Activated naive CD8-positive, alpha-beta T cell (primary cell): ENCODE results near the gene ARMH4.

ENCODE experiments used
- H3K27ac Mint-ChIP-seq: one replicate; pipeline ENCODE4 v1.8.0; 2021; ENCODE audit warnings: mixed read lengths
- H3K27me3 Mint-ChIP-seq: one replicate; pipeline ENCODE4 v1.8.0; 2021; ENCODE audit warnings: mixed read lengths
- H3K36me3 Mint-ChIP-seq: one replicate; pipeline ENCODE4 v1.8.0; 2021; ENCODE audit warnings: mixed read lengths
- H3K4me1 Mint-ChIP-seq: one replicate; pipeline ENCODE4 v1.8.0; 2021; ENCODE audit warnings: low read depth, mixed read lengths
- H3K4me3 Mint-ChIP-seq: one replicate; pipeline ENCODE4 v1.8.0; 2021; ENCODE audit warnings: mild to moderate bottlenecking, mixed read lengths
- H3K9me3 Mint-ChIP-seq: one replicate; pipeline ENCODE4 v1.8.0; 2021; ENCODE audit warnings: low read depth, mixed read lengths

ARMH4 gene

DNA sequence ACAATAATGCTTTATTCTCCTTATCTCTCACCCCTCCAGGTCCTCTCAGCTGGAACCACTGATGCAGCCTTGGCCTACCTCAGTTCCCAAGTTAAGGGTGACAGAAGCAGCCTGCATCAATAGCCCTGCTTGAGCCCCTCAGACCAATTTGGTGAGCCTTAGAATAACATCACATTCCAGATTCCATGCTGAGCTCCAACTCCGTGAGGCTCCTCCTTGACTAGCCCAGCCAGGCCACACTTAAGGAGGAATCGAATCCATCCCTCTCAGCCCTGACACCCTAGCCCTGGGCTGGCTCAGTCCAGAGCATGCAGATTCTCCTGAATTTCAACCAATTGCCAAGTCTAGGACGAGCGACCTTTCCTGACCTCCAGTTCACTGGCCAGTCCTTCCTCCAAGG lies 91.1 kb downstream of the ARMH4 start:
- Mint-ChIP-seq H3K9me3 (no peaks in the 10 kb centered on the region), H3K27me3 (peaks cover 3% of the 10 kb centered on the region), H3K27ac (no peak overlapping the region), H3K4me3 (no peak overlapping the region), H3K36me3 (no peaks in the 10 kb centered on the region), H3K4me1 (no peaks in the 10 kb centered on the region)

DNA sequence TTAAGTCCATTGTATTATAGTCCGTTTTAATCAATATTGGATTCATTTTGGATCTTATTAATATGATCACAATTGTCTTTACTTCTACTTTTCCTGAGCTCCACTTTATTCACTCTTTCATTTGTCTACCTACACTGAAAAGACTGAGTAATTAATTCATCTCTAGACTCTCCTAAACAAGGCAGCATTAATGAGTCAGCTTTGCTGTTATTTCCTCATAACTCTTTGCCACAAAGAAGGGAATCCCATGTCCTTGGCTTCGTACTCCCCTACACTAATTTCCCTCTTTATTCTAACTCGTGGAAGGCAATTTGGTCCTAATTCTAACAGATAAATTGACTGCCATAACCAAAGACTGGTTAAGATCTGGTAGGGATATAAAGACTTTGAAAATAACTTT lies 91.9 kb downstream of the ARMH4 start:
- H3K4me3 Mint-ChIP-seq: no peak overlapping the region
- peaks cover 4% of the 10 kb centered on the region for H3K27me3 Mint-ChIP-seq
- no peaks in the 10 kb centered on the region for H3K36me3 Mint-ChIP-seq
- no peaks in the 10 kb centered on the region for H3K9me3 Mint-ChIP-seq
- H3K27ac Mint-ChIP-seq: no peak overlapping the region
- no peaks in the 10 kb centered on the region for H3K4me1 Mint-ChIP-seq

DNA sequence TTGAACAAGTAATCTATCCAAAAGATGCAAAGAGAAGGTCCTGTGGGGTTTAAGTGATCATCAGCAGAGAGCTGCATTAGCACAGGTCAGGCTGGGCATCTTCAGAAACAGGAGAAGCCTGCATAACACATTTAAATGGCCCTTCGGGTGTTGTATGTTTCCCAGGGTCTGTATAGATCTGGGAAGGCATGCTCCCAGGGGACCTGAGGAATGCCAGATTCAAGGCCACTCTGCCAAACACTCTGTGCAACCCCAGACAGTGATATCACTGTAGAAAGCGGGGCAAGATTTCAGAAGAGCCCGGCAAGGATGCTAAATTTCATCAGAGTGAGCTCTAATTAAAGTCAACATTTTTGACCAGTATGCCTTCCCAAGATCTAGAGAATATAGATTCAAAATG lies 92.9 kb downstream of the ARMH4 start:
- Mint-ChIP-seq H3K4me3 (no peak overlapping the region), H3K27ac (no peak overlapping the region), H3K4me1 (no peaks in the 10 kb centered on the region), H3K9me3 (no peaks in the 10 kb centered on the region), H3K27me3 (peaks cover 4% of the 10 kb centered on the region), H3K36me3 (no peaks in the 10 kb centered on the region)

DNA sequence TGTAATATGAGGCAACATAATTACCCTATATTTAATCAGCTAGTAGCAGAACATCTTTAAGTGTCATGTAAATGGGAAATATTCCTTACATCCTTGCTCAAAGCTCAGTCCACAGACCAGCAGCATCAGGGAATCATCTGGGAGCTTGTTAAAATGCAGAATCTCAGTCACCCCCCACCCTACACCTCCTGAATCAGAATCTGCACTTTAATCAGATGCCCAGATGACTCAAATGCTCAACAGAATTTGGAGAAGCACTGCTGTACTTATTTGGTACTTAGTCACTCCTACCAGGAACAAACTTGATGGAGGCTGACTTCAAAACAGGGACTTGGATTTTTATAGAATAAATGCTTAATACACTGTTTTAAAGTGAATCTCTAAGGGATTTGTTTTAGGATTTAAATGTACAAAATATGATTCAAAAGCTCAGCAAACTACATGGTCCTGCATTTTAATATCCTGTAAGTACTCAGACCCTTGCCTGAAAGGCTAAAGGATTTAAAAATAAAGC lies 96.5 kb downstream of the ARMH4 start:
- Mint-ChIP-seq H3K36me3 (no peaks in the 10 kb centered on the region), H3K4me1 (no peaks in the 10 kb centered on the region), H3K27me3 (peaks cover 4% of the 10 kb centered on the region), H3K27ac (no peak overlapping the region), H3K9me3 (no peaks in the 10 kb centered on the region), H3K4me3 (no peak overlapping the region)

DNA sequence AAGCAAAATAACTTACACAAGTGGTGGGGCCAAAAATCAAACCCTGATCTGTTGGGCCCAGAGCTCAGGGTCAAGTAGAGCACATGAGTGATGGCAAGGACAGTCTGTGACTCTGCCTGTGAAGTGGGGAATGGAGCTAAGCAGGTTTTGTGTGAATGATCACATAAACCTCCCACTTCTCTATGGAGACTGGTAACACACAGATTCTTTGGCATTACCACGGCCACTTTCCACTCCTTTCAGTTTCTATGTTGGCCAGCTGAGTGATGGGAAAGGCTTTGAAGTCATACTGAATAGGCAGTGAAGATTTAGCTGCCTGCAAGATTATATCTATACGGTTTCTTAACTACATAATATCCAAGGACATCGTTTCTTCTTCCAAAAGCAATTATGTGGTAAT lies 97.9 kb downstream of the ARMH4 start:
- Mint-ChIP-seq H3K9me3 (no peaks in the 10 kb centered on the region), H3K36me3 (no peaks in the 10 kb centered on the region), H3K27me3 (peaks cover 4% of the 10 kb centered on the region), H3K27ac (no peak overlapping the region), H3K4me3 (no peak overlapping the region), H3K4me1 (no peaks in the 10 kb centered on the region)

DNA sequence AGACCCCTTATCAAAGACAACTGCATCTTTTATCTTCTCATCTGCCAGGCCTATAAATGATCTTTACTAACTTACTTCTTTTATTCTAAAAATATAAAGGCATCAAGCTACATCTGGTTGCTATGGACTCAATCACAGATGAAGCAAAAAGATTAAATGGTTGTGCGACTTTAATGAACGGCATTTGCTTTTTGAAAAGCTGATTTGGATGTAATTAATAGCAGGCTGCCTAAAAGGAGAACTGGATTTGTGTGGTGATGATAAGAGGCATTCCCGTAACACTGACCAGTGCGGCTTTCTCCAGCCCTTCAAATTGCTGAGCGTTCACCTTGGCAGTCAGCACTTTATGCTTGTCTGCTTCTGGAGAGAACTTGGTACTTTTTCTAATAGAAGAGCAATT lies 103.8 kb downstream of the ARMH4 start:
- H3K9me3 Mint-ChIP-seq: no peaks in the 10 kb centered on the region
- no peaks in the 10 kb centered on the region for H3K4me1 Mint-ChIP-seq
- H3K27ac Mint-ChIP-seq: no peak overlapping the region
- no peak overlapping the region for H3K4me3 Mint-ChIP-seq
- H3K27me3 Mint-ChIP-seq: peaks cover 2% of the 10 kb centered on the region
- no peaks in the 10 kb centered on the region for H3K36me3 Mint-ChIP-seq

DNA sequence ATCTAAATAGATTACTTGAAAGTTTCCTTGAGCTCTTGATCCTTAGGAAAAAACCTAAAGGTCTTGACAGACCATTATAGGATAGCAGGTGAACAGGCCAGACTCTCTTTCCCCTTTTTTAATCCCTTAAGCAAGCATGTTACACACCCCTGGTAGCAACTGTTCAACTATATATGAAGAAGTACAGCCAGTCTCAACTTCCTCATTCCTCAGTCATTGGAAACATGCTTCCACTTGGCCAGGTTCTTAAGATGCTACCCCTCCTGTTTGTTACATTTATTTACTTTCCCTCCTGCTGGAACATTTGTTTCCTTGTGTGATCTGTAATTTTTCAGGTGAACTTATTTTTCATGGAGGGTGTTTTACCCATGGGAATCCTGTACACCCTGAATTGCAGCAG lies 124.1 kb downstream of the ARMH4 start:
- Mint-ChIP-seq H3K36me3 (no peaks in the 10 kb centered on the region), H3K9me3 (no peaks in the 10 kb centered on the region), H3K4me3 (no peak overlapping the region), H3K4me1 (no peaks in the 10 kb centered on the region), H3K27ac (no peak overlapping the region), H3K27me3 (peaks cover 4% of the 10 kb centered on the region)

DNA sequence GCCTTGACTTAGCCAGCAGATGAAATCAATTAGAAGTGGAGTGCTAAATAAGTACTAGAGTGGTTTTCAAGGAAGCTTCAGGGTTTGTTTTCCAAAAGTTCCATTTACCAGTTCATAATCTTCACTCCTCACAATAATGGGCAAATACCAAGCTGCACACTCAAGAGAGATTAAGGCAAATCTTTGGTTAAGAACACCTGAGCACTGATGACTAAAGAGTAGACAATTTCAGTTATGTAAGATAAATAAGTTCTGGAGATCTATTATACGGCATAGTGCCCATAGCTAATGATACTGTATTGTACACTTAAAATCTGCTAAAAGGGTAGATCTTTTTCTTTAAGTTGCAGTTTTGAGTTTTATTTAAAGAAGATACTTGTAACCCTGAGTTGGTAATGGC lies 125.0 kb downstream of the ARMH4 start:
- H3K4me1 Mint-ChIP-seq: no peaks in the 10 kb centered on the region
- no peak overlapping the region for H3K27ac Mint-ChIP-seq
- H3K4me3 Mint-ChIP-seq: no peak overlapping the region
- H3K36me3 Mint-ChIP-seq: no peaks in the 10 kb centered on the region
- peaks cover 4% of the 10 kb centered on the region for H3K27me3 Mint-ChIP-seq
- no peaks in the 10 kb centered on the region for H3K9me3 Mint-ChIP-seq

DNA sequence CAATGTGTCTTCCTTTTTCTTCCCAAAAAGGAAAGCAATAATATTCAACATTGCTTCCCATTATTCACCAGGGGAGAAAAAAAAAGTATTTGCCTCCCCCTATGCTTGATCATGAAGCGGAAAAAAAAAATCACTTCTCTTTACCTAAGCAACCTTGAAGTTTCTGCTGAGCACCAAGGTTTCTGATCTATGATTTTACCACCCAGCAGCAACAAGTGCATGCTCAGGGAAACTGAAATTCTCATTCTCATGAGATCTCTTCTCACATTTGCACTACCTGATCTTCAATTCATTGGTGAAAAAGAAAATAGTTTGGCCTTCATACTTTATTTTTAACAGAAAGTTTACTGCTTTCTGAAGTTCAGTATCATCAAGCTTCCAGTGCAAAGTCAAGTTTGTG lies 125.8 kb downstream of the ARMH4 start:
- H3K9me3 Mint-ChIP-seq: no peaks in the 10 kb centered on the region
- no peaks in the 10 kb centered on the region for H3K4me1 Mint-ChIP-seq
- H3K27me3 Mint-ChIP-seq: peaks cover 4% of the 10 kb centered on the region
- H3K4me3 Mint-ChIP-seq: no peak overlapping the region
- no peaks in the 10 kb centered on the region for H3K36me3 Mint-ChIP-seq
- H3K27ac Mint-ChIP-seq: no peak overlapping the region

DNA sequence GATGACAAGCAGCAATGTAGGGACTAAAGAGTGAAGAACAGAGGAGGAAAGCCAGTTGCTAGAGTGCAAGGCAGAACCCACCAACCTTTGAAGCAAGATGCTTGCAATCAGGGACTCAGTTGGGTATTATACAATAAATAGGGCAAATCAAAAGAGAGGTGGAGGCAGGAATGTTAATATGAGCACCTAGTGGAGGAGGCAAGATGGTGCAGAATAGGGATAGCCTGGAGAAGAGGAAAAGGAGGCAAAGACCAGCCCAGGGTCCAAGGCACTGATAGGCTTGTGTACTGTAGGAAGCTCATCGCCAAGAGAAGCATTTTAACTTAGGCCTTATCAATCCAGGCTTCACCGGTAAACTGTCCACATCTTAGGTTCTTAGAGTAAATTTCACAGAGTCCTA lies 137.2 kb downstream of the ARMH4 start:
- H3K27ac Mint-ChIP-seq: no peak overlapping the region
- H3K4me3 Mint-ChIP-seq: no peak overlapping the region
- H3K27me3 Mint-ChIP-seq: peaks cover 6% of the 10 kb centered on the region
- H3K9me3 Mint-ChIP-seq: peaks cover 7% of the 10 kb centered on the region
- H3K36me3 Mint-ChIP-seq: no peaks in the 10 kb centered on the region
- no peaks in the 10 kb centered on the region for H3K4me1 Mint-ChIP-seq

DNA sequence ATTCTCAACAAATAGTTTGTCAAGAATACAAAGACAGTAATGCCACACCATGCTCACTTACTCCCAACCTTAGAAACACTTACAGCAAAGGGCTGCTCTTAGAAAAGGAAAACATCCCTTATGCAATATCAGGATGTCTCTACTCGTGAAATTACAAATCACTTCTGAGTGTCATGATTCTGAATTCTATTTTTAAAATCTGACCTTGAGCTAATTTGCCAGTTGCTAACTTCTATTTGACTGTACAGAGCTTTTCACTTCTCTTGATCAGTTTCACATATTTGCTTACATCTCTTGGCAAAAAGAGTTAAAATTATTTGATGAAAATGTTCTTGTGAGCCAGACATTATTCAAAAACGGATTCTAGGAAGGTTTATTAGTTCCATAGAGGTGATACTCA lies 149.4 kb downstream of the ARMH4 start:
- H3K4me1 Mint-ChIP-seq: no peaks in the 10 kb centered on the region
- H3K27me3 Mint-ChIP-seq: peaks cover 7% of the 10 kb centered on the region
- H3K9me3 Mint-ChIP-seq: no peaks in the 10 kb centered on the region
- H3K4me3 Mint-ChIP-seq: no peak overlapping the region
- no peaks in the 10 kb centered on the region for H3K36me3 Mint-ChIP-seq
- no peak overlapping the region for H3K27ac Mint-ChIP-seq

DNA sequence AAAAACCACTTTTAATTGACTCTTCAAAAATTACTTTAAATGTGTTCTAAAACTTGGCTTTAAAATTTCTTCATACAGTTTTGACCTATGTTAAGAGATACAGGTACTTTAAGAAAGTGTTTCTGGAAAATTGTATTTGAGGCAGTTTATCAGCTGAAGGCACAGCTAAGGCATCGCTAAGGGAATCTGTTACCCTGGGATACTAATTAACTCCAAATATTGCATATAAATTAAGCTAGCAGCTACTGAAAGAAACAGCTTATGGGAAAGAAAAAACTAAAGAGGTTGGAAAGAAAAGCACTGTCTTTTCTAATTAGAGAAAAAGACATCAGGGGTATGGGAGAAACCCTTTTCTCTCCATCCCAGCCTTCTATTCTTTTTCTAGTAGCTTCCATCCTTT lies 152.0 kb downstream of the ARMH4 start:
- peaks cover 7% of the 10 kb centered on the region for H3K27me3 Mint-ChIP-seq
- no peak overlapping the region for H3K4me3 Mint-ChIP-seq
- H3K4me1 Mint-ChIP-seq: no peaks in the 10 kb centered on the region
- no peaks in the 10 kb centered on the region for H3K36me3 Mint-ChIP-seq
- H3K9me3 Mint-ChIP-seq: no peaks in the 10 kb centered on the region
- H3K27ac Mint-ChIP-seq: no peak overlapping the region

DNA sequence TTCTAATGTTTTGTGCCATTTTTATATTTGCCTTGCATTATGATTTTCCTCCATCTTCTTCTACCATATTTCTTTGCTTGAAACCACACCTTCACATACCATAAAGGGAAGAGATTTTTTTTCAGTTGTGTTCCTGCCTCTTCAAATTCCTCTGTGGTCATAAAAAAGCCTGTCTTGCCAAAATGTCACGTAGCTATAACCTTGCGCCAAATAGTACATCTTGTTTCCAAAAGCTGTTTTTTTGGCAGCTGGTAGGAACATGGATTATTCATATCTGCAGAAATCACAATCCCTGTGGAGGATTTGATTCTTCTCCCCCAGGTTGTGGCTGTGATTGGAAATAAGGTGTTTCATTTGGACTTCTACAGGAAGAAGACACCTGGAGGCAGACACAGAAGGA lies 152.5 kb downstream of the ARMH4 start:
- Mint-ChIP-seq H3K9me3 (no peaks in the 10 kb centered on the region), H3K4me3 (no peak overlapping the region), H3K27me3 (peaks cover 7% of the 10 kb centered on the region), H3K4me1 (no peaks in the 10 kb centered on the region), H3K36me3 (no peaks in the 10 kb centered on the region), H3K27ac (no peak overlapping the region)

DNA sequence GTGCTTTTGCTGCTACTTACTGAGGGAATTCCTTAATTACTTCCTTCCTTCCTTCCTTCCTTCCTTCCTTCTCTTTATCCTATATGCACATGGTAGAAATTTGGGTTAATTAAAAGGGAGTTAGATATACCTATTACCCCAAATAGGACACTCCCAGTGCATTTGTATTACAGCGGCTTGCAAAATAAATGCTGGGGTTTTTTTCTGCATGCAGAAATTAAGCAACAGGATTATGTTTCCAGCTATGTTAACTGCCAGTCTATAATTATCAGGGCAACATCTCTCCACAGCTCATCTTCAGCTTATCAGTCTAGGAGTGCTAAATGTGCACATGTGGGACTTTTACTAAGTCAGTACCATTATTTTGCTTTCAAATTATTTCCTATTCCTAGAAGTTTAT lies 153.2 kb downstream of the ARMH4 start:
- Mint-ChIP-seq H3K4me3 (no peak overlapping the region), H3K4me1 (no peaks in the 10 kb centered on the region), H3K27ac (no peak overlapping the region), H3K36me3 (no peaks in the 10 kb centered on the region), H3K27me3 (peaks cover 7% of the 10 kb centered on the region), H3K9me3 (no peaks in the 10 kb centered on the region)

DNA sequence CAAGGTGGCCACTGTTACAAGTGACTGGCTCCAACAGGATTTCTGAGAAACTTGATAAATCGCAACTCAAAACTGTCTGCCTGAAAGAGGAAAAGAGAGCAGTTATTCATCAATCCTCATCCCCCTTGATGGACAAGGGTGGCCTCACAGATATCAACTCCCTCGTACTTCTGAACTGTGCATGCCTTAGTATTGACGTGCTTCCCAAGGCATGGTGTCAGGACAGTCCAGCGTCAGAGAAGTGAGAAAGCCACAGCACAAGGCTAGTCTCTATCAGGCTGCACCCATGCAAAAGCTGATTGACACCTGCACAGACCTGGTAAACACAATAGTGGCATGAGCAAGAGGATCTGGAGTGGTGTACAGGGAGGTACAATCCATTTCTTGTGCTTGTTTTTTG lies 160.7 kb downstream of the ARMH4 start:
- no peaks in the 10 kb centered on the region for H3K4me1 Mint-ChIP-seq
- no peaks in the 10 kb centered on the region for H3K36me3 Mint-ChIP-seq
- no peaks in the 10 kb centered on the region for H3K9me3 Mint-ChIP-seq
- no peak overlapping the region for H3K4me3 Mint-ChIP-seq
- no peak overlapping the region for H3K27ac Mint-ChIP-seq
- peaks cover 6% of the 10 kb centered on the region for H3K27me3 Mint-ChIP-seq

DNA sequence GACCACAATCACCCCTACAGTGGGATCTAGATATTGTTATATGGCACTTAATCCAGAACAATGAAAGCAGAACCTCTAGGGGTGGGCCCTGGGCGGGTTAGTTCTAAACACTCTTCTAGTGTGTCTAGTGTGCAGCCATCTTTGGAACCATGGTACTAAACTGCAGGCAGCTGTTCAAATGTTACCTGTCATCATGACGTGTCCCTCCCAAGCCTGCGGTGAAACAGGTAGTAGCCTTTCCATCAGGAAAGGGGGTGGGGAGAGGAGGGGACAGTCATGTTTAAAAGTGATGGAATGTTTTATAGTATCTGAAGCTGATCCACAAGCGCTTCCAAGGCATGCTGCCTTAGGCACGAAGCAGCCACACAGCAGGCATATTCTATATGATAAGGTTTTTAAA lies 163.6 kb downstream of the ARMH4 start:
- no peaks in the 10 kb centered on the region for H3K9me3 Mint-ChIP-seq
- H3K36me3 Mint-ChIP-seq: no peaks in the 10 kb centered on the region
- no peak overlapping the region for H3K4me3 Mint-ChIP-seq
- H3K27ac Mint-ChIP-seq: no peak overlapping the region
- H3K27me3 Mint-ChIP-seq: peaks cover 6% of the 10 kb centered on the region
- no peaks in the 10 kb centered on the region for H3K4me1 Mint-ChIP-seq
